ENCODE data around the gene NT5M. TPM values are rescaled to one million over a fixed set of nuclear protein-coding genes. Genes with fewer than 3 reads are reported as not detected.

The NT5M gene
- total RNA-seq, 1 experiment from 2014 or later: 0.41 TPM

DNA sequence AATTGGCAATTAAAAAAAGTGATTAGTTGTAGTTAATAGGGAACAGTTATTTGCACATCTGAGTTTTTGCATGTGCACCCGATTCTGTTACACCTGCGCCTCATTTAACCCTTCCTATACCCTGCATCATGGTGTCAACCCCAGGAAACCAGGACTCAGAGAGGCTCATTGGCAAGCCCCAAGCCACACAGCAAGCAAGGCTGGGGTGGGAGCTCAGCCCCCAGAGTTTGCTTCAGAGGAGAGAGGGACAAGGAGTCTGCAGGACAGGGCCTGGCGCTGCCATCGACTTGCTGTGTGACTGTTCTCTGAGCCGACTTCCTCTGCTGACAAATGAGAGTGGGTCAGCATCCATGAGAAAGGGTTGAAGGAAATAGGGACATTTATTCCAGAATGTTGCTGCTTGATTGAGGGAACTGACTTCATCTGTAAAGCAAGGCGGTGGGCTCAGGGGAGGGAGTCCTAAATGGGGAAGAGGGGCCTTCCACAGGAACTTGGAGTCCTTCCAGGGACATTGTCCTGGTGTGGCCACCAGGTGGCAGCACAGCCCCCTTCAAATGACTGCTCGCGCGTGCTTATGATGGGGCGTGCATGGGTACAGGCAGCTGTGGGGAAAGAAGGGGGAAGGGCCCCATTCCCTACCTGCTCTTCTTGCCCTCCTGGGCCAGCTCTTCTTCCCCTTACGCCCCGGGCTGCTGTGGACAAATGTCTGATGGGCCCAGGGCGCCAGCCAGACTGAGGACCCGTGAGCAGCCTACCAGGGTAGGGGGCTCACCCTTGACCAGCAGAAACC, 51.6 kb downstream of the NT5M start:
- DNase-seq (ENCODE audit: low spot score): peak; percentile 66

DNA sequence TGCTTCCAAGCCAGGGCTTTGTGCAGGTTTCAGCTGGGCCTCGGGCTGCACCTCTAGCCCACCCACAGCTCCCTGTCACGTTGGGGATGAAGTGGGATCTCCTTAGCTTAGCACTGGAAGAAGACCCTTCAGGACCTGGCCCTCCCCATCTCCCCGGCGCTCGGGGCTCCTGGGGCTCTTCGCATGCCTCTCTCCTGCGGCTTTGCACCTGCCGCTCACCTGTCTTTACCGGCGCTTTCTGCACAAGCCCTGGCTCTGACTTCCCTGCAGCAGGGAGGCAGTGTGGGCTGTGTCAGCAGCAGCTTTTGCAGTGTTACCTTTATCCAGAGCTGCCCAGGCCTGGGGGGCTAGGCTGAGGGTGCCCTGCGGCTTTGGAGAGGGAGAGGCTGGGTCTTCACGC, 52.3 kb downstream of the NT5M start:
- DNase-seq (ENCODE audit: low spot score): no peak

DNA sequence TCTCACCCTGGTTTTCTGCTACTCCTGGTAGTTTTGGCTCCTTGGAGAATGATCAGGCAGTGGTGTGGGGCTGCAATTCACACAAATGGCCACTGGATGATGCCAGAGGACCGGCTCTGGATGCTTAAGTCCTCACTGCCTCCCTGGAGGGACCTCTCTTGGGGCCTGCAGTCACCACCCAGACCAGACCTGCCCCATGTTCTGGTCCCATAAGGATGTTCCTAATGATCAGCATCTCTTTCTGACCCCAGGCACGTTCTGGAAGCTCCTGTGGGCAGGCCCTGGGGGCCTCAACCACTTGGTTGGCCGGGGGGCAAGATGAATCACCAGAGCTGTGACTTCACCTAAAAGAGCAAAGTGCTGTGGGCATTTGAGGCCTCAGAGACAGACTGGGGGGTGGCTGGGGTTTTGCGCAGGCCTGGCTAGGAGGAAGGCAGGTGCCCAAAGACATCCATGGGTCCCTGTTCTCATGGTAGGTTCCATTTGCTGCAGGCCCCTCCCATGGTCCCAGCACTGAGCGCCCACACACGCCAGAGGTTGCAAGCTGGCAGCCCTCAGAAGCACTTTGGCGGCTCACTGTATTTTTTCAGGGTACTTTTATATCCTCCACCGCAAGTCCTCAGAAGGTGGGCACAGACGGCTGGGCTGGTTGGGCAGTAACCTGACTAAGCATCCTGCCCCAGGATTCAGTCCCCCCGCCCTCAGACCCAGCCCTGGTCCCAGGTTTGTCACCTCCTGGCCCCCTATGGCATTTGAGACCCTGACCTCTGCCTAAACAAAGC, 53.2 kb downstream of the NT5M start:
- peak; percentile 86 for DNase-seq (ENCODE audit: low spot score)

DNA sequence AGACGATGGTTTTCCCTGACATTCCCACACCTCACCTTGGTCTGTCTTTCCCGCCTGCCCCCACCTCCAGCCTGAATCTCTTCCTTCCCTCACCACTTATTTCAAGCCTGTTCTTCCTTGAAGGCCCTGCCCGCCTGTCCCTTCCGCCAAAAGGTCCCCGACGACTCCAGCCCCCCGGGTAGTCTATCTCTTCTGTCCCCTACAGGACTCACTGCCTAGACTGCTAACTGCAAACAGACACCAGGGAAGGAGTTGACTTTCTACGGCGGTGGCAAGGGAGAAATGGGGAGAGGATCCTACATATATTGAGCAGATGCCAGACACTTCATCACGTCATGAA, 53.7 kb downstream of the NT5M start:
- no peak for DNase-seq (ENCODE audit: low spot score)

DNA sequence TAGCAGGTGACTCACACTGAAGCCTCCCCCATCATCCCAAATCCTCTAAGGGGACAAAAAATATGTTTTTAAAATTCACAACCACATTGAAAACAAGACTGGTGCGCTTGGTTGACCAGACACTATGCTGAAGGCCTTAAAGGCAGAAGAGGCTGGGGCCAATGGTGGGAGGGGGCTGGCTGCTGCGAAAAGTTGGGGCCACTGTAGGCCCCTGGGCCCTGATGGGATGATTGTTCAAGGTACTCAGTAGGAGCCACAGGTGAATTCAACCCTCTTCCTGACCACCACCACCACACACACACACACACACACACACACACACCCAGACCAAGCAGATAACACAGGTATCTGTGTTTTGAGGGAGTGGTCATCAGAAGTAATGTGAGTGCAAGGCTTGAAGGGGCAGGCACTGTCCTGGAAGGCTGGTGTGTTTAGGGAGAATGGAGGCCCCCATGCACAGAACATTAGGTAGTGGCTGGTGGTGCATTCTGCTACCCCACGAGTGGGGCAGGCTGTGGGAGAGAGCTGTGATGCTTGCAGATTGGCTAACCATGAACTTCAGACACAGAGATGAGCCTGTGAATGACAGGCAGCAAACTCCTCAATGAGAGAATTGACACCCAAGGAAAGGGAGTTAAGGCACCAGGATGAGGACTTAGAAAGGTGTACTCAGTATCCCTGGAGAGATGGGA, 55.0 kb downstream of the NT5M start:
- DNase-seq (ENCODE audit: low spot score): no peak

DNA sequence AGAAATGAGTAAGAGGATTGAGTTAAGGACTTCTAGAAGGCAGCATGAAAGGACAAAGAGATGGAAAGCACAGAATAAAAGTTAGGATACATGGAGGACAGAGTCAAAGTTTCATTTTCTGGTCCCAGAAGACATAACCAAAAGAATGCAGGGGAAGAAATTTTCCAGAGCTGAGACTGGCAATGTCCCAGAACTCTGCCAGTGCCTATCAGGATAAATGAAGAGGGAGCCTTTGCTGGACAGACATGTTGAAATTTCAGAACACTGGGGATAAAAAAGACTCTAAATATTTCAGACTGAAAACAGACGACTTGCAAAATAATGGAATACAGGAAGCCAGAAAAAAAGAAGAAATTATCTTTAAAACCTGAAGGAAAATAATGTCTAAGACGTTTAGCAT, 55.7 kb downstream of the NT5M start:
- no peak for DNase-seq (ENCODE audit: low spot score)

DNA sequence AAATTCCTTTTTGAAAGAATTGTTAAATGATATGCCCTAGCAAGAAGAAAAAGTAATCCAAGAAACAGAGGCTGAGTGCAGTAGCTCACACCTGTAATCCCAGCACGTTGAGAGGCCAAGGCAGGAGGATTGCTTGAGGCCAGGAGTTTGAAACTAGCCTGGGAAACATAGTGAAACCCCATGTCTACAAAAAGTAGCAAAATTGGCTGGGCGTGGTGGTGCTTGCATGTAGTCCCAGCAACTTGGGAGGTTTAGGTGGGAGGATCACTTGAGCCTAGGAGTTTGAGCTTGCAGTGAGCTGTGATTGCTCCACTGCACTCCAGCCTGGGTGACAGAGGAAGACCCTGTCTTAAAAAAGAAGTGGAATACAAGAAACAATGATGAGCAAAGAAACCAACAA, 56.1 kb downstream of the NT5M start:
- no peak for DNase-seq (ENCODE audit: low spot score)

DNA sequence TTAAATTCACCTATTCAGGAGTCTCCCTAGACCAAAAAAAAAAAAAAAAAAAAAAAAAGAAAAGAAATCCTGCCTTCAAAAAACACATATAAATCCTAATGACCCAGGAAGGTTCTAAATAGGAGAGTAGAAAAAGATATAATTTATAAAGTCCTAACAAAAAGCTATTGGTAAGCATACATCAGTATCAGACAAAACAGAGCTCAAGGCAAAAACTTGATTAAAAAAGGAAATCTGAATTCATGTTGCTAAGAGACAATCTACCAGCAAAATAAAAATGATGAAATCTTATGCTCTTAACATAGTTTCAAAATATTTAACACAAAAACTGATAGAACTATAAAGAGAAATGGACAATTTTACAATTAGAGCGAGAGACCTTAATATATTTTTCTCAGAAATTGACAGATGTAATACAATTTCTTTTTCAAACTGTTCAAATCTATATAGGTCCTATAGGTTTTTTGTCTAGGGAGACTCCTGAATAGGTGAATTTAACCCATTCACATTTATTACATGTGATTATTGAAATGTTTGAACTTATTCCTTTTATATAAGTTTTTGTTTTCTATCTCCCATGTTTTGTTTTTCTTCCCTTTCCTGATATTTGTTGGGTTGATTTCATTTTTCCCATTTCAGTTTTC, 57.0 kb downstream of the NT5M start:
- no peak for DNase-seq (ENCODE audit: low spot score)

DNA sequence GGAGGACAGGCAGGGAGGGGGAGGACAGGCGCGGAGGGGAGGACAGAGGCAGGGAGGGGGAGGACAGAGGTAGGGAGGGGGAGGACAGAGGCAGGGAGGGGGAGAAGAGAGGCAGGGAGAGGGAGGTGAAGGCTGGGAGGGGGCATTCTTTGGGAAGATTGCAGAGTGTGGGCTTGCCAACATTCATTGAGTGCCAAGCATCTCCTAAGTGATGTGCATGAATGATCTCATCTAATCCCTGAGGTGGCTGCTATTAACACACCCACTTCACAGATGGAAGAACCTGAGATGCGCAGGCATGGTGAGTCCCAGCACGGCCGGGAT, 58.3 kb downstream of the NT5M start:
- no peak for DNase-seq (ENCODE audit: low spot score)

DNA sequence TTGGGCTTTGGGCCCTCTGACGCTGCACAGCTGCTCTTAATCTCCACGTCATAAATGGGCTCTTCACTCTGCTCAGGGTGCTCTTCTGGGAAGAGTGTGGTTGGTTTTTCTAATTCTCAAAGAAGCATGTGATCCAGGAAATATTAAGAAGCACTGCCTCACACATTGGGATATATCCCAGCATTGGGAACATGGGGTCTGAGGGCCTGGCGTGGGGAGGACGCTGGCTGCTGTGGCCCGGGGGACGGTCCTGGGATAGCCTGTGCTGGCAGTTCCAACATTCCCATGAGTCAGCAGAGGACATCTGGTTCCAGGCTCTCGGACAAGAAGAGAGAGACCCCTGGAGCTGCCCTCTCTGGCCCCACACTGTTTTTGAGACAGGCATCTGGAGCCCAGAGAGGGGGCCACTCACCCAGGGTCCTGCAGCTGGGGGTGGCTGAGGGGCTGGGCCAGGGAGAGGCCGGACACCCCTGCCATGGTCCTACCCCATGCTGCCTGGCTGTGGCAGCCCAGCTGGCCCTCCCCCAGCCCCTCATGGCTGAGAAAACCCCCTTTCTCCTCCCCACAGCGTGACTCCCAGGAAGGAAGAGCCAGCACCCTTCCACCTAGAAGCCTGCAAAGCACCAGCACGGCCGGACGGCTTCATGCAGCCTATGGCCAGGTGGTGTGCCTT, 58.8 kb downstream of the NT5M start:
- DNase-seq (ENCODE audit: low spot score): no peak

DNA sequence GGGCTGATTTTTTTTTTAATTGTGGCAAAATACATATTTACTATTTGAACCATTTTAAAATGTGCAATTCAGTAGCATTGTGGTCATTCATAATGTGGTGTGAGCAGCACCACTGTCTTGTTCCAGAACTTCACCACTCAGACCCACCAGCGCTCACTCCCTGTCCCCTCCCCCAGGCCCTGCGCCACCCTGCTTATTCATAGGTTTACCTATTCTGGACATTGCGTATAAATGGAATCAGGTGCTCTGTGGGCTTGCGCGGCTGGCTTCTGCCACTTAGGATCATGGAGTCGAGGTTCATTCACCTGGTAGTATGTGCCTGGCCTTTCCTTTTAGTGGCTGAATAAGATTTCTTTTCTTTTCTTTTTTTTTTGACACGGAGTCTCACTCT, 59.4 kb downstream of the NT5M start:
- DNase-seq (ENCODE audit: low spot score): no peak

DNA sequence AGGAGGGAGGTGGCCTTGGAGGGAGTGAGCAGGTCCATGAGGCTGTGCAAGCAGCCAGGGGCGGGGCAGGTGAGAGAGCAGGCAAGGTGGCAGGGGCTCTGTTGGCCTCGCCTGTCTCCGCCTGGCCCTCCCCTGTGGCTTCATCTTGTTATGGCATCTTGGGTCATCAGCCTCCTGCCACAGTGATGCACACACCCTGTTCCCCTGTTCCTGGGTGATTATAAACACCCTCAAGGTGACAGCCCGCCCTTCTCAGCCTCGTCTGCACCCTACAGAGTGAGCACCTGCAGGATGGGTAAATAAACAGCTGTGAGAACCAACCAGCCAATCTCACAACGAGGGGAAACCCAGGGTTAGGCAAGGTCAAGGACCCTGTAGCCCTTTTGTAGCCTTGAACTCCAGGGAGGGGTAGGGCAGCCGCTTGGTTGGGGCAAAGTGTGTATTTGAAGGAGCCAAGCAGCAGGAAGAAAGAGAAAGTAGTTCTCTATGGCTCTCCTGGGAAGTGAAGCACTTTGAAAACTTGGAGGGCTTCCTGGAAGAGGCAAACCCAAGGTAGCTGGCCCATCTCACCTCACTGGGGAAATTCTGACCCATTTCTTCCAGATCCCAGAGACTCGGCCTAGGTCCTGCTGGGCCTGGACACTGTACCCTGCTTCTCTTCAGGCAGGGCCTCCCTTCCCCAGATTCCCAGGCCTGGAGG, 60.6 kb downstream of the NT5M start:
- no peak for DNase-seq (ENCODE audit: low spot score)

DNA sequence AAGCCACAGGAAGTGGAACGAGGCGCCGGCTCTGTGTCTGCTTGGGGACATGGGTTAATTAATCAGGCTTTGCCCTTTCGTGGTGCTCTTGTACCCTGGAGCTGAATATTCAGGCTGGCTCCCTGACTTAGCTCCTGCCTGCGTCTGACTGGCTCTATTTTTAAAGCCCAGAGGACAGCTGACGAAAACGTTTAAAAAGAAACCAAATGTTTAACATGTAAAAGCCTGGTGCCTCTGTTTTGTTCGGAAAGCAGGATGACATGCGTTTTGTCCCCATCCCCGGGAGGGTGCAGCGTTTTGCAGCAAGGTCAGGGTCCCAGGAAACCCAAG, 61.1 kb downstream of the NT5M start:
- DNase-seq (ENCODE audit: low spot score): no peak

DNA sequence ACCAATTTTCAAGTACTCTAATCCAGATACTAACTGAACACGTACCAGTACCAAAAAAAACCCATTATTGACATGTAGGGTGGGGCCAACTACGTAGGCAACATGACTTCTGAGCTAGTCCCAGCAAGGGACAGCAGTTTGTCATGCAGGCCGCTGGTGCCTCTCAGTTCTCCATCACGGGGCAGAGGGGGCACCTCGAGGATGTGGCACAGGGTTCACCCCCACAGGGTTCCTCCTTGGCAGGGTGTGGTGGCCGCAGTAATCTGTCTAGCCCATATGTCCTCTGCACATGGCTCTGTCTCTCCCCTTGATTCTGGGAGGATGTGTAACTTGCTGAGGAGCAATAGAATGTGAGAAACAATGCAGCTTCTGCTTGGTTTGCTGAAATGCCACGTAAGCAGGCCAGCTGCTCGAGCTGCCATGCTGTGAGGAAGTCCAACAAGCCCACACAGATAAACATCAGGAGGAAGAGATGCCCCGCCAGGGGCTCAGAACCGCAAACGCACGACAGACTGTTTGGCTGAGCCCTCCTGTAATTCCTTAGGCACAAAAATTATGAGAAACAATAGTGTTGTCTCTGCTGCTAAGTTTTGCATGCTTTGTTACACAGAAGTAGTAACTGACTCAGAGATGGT, 62.4 kb downstream of the NT5M start:
- DNase-seq (ENCODE audit: low spot score): no peak

DNA sequence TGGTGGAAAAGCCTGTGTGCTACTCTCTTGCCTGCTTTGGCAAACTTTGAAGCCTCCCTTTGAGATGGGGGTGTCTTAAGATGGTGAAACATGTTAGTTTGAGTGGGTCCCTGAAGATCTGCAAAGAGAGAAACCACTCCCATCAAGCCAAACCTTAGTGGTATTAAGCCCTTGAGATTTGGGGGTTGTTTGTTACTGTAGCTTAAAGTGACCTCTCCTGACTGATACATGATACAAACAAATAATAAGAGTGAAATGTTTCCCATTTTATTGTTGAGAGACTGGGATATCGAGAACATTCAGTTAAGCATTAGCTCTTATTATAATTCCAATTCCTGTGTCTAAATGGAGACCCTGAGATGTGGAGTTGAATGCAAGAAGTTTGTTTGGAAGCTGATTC, 63.1 kb downstream of the NT5M start:
- DNase-seq (ENCODE audit: low spot score): no peak

DNA sequence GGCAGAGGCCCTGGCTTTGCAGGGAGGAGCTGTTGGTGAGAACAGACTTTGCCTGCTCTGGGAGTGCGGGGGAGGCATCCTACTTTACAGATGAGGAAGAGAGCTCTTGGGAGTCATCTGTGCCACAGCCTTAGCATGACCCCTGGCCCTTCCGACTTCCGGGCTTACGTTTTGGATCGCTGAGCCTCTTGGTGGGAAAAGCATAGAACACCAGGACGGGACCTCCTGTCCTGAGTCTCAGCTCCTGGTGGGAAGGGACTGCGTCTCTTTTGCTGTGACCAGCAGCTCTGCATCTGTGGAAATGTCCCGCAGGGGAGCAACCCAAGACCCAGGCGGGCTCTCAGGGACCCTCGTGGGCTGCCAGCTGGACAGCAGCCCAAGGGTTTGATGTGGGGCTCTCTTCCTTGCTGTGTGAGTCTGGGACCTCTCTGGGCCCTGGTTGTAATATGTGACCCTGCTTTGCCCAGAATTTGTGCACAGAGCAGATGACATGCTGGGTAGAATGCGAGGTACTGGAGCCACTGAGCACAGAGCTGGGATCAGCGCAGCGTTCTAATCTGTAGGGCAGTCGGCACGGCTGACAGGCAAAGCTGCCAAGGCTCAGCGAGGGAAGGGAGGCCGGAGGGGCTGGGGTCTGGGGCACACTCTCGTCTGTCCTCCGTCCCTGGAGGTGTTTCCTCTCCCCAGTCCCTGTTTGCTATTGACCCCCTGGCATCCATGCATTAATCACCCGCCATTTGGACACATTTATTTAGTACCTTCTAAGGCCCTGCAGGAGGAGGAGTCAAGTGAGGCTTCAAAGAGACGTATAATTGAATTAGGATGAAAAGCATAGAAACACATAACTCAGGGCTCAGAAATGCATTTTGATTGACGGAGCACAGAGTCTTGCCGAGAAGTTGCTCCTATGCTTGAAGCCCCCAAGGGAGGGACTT, 64.0 kb downstream of the NT5M start:
- DNase-seq (ENCODE audit: low spot score): no peak

DNA sequence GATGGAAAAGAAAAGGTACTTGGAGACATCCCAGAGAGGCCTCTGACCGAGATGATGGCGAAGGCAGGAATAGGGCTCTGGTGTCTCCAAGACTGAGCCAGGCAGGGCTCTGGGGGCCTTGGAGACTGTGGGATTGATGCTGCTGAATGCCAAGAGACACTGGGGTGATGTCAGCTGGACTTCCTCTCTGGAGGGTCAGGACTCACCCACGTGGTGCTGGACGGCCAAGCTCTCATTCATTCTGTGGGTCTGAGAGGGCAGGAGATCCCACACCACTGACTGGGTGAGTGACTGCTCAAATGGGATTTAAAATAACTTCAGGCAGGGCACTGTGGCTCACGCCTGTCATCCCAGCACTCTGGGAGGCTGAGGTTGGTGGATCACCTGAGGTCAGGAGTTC, 64.8 kb downstream of the NT5M start:
- no peak for DNase-seq (ENCODE audit: low spot score)

DNA sequence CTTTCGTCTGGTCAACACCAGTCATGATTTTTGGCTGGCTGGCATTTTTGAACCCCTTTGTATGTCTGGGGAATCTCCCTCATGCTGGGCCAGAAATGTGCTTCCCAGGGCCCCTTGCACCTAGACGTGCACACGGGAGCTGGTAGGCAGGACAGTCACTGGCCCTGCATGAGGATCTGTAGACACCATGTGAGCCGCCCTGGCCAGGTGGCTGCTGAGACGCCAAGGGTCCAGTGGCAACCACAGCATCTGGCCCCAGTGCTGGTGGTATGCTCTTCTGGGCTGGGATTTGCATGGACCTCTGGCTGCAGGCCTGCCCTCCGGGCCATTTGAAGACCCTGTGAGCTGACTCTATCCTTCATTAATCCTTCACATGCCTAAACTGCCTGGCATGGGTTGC, 67.5 kb downstream of the NT5M start:
- no peak for DNase-seq (ENCODE audit: low spot score)

DNA sequence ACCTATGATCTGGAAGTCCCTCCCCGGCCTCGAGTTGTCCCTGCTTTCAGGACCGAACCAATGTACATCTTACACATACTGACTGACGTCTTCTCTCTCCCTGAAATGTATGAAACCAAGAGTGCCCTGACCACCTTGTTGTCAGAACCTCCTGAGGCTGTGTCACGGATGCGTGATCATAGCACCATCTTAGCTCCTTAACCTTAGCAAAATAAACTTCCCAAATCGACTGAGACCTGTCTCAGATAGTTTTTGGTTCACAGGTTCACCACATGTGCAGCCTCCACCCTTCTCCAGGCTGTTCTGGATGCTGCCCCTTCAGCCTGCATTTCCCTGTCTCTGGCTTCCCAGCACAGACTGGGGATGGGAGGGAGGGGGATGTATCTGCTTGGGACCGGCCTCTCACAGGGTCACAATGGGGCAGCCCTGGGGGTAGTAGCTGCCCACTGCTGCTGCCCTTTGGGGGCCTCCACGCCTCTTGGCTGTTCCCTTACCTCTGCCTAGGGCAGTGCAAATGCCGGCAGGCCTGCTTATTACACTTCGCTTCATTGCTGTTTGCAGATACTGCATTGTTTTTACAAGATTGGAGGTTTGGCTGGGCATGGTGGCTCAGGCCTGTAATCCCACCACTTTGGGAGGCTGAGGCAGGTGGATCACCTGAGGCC, 69.8 kb downstream of the NT5M start:
- no peak for DNase-seq (ENCODE audit: low spot score)

Data from HT-29 (cell line).